T-helper 9 cell (primary cell): ENCODE measurements around the gene SCAI.
"Not testable (repeated sequence)": the region's sequence is repeated elsewhere in the genome, so short reads cannot be mapped to it uniquely, and the experiment has no call there.

ENCODE experiments used
- DNase-seq: peaks from one replicate; pipeline ENCODE4 v3.0.0-alpha.2; 2020

The SCAI gene

DNA sequence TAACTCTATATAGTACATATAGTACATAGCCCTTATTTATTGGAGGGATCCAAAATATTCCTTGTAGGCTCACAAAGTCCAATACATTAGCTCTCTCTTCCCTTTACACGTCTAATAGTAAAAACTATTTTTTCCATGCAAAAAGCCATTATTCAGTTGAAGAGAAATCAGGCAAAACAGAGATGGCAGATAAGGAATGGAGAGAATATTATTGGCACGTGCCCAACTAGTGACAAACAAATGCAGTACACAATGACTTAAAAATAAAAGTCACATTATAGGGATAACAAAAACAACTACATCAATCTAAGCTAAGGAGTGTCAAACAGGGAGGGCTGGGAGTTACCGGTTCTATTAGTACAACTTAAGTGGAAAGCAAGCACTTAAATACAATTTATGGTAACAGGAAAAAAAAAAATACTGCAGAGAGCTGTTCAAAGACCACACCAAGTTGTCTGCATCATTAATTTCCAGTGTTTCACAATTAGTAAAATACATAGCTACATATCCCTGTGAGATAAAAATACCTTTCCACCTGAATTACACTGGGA lies 4.1 kb upstream of the SCAI start:
- no peak for DNase-seq

DNA sequence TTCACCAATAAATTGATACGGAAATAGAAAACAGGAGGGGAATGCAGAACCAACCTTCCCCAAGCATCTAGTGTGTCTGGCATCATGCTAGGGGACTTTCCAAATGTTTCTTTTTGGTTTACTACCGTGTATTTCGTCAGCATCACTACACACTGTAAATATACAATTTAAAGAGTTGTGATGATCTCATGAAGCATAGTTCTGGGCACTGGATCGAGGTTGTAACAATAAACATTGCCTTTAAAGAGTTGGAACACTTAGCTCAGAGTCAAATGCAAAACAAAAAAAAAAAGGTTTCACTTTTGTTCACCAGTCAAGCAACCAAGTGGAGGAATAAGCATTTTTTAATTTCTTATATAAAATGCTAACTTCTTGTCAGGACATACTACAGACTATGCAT lies 2.9 kb upstream of the SCAI start:
- no peak for DNase-seq

DNA sequence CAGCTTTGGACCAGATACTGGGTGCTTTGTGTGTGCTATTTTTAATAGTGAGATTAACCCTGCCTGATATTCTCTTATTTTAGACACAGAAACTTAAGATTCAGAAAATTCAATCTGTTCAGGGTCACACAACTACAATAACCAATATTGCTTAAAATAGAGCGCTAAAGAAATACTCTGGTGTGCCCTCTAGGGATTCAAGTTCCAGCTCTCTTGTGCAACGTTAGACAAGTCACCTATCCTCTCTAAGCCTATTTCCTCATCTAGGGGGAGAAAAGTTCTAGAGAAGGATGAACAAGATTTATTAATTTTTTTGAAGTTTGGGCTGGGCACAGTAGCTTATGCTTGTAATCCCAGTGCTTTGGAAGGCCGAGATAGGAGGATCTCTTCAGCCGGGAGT lies 2.1 kb upstream of the SCAI start:
- DNase-seq: no peak

DNA sequence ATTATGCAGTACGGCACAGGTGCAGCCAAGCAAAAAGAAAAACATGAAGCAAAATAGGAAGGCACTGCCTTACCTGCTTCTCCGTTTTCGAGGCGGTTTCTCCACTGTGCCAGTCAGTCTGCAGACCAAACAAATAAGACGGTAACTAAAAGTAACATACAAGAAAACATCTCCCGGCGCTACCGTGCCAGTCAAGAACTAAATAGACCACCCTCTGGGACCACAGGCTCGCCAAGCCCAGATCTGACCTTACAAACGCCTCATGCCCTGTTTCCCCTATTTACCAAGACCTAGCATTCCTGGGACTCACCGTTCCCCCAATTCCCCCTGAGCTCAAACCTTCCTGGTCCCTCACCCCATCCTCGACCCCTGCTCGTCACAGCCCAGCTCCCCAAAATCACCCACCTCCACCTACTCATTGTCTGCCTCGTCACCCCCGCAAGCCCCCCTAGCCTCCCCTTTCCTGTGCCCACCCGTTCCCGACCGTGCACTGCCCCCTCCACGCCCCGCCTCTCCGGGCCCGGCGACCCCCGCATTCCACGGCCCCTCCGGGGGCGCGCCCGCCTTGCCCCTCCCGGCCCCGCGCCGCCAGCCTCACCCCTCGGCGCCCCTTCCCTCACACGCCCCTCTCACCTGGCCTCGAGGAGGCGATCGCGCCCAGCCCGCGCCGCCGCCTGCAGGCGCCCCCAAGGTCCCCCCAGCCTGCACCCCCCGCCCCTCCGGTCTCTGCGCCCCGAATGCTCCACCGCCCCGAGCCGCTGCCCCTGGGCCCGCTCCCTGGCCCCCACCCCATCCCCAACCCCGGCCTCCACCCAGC lies 560 bp downstream of the SCAI start:
- DNase-seq: no peak

DNA sequence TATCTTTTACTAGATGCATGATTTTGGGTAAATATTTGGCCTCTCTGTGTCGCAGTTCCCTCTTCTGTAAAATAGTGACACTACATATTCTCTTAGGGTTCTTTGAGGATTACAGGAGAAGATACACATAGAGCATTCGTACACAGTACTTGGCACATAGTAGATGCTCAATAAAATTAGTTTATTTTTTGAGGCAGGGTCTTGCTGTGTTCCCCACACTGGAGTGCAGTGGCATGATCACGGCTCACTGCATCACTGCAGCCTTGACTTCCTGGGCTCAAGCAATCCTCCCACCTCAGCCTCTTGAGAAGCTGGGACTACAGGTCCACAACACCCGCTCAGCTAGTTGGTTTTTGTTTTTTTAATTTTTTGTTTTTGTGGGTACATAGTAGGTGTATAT lies 1.6 kb downstream of the SCAI start:
- no peak for DNase-seq

DNA sequence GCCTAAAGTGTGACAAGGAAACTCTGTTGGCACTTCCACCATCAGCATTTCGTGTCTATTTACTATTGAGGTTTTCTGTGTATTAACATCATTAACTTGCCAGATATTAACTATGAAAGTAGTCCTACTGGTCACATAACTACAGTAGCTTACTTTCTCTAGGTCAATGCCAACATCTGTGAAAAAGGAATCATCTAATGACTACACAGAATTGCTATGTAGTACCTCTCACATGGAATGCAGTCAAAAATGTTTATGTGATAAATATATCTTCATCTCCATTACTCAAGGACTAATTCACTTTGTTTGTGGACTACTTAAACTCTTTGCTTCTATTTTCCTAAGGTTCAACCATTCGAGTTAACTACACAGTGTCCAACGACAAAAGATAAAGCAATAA lies 2.1 kb downstream of the SCAI start:
- DNase-seq: no peak

DNA sequence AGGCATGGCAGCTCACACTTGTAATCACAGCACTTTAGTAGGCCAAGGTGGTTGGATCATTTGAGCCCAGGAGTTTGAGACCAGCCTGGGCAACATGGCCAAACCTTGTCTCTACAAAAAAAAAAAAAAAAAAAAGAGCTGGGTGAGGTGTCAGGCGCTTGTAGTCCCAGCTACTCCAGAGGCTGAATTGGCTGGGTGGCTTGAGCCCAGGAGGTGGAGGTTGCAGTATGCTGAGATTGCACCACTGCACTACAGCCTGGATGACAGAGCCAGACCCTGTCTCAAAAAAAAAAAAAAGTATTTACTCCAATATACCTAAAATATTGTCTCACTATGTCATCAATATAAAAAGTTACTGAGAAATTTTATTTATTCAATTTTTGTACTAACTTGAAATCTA lies 2.8 kb downstream of the SCAI start:
- DNase-seq: no peak

DNA sequence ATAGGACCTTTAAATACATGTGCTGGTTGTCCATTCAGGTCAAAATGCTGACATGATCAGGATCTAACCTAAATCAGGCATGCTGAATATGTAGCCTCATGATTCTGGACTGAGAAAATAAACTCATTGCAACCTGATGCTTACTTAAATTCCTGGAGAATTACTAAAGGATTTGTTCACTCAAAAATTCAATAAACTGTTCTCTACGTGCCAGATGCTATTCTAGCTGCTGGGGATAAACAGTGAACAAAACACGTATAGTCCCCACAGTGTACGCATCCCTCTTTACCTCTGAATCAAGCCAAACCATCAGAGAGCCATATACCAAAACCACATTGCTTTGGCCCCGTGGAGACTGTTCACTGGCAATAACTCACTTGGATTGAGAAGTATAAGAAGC lies 6.1 kb downstream of the SCAI start:
- no peak for DNase-seq

DNA sequence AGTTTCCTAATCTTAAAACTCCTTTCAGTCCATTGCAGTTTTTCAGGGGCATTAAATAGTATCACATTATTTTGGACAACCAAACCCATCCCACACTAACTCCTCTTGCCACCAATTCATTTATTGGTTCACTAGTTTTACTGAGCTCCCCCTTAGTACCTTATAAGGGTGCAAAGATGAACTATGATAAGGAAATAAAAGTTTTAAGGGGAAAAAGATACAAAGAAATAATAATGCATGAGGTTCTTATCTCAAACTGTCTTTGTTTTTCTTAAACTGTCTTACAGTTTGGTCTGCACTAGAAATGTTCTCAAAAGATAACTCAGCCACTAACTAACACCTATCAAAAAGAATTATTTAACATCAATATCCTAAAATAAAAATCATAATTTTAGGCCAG lies 8.4 kb downstream of the SCAI start:
- no peak for DNase-seq

DNA sequence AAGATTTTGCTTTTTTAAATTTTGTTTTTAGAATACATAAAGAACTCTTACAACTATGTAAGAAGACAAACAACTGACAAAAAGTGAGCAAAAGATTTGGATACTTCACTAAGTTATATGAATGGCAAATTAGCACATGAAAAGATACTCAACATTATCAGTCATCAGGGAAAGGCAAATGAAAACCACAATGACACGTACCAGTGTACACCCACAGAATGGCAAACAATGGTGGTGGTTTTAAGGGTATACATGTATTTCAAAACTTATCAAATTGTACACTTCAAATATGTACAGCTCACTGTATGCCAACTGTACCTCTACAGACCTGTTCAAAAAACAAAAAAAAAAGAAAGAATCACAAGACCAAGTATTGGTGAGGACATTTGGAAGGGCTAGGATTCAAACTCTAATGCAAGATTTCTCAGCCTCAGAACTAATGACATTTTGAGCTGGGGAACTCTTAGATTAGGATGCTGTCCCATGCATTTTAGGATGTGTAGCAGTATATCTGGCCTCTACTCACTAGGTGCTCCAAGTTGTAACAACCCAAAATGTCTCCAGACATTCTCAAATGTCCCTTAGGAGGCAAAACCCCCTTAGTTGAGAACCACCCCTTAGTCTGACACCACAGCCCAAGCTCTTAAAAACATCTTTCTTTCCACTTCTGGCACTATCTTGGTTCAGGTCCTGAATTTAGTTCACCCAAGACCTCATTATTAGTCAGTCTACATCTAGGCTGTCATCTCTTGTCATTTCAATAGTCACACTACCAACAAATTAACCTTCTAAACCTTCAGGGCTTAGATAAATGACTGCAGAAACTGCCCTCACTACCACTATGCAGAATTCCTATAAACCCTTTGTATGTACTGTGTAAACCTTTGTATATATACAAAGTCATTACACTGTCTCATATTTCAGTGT lies 9.7 kb downstream of the SCAI start:
- DNase-seq: no peak

DNA sequence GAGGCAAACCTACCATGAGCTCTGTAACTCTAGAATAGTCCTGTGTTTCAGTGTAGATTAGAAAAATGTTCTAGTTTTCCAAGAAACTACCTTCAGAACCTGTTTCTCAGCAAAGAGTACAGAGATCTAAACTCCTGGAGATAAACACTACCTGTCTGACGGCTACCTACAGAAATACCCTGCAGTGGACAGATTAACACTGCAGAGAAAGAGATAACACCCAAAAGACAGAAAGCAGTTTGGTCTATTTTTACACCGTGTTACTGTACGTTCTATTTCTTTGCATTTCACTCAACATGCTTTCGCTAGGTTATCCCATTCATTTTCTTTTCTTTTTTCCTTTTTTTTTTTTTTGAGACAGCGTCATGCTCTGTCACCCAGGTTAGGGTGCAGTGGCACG lies 11.6 kb downstream of the SCAI start:
- no peak for DNase-seq

DNA sequence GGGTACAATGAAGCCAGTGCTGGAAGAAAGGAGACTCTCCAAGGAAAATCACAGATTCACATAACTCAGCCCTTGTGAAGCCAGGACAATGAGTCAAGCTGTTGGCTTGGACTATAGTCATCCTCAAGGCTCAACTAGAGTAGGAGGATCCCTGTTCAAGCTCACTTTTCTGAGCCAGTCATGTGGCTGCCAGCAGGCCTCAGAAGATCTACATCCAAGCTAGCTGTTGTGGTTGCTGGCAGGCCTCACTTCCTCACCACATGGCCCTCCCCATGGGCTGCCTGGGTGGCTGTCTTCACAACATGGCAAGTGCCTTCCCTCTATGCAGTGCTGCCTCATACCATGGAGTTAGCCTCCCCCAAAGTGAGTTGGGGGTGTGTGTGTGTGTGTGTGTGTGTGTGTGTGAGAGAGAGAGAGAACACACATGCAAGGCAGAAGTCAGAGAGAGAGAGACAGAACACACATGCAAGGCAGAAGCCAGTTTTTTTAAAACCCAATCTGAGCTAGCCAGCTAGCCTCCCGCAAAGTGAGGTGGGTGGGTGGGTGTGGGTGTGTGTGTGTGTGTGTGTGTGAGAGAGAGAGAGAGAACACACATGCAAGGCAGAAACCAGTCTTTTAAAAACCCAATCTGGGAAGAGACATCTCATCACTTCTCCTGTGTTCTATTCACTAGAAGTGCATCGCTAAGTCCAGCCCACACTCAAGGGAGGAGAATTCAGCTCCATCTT lies 17.1 kb downstream of the SCAI start:
- DNase-seq: peak; percentile 69

DNA sequence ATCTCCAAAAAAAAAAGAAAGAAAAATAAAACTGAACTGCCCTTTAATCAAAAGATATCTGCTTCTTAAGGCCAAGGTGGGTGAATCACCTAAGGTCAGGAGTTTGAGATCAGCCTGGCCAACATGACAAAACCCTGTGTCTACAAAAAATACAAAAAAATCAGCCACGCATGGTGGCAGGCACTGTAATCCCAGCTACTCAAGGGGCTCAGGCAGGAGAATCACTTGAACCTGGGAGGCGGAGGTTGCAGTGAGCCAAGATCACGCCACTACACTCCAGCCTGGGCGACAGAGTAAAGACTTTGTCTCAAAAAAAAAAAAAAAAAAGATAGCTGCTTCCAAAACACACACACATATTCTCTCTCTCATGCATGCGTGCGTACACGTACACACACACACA lies 17.8 kb downstream of the SCAI start:
- DNase-seq: no peak

DNA sequence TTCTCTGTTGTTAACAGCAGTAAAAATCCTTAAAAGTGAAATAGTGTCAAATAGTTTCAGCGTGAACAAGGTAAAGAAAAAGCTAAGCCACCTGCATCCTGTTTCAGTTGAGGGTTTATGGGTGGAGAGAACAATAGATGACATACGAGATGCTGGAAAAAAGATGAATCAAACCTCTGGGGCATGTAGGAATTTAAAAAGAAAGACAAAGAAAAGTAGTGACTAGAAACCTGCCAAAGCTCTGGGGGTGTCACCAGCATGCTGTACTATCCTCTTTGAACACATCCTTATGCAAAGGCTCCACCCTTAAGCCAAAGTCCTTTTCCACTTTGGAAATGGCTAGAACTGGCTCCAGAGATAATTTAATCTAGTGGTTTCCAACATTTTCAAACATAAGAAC lies 22.2 kb downstream of the SCAI start:
- no peak for DNase-seq

DNA sequence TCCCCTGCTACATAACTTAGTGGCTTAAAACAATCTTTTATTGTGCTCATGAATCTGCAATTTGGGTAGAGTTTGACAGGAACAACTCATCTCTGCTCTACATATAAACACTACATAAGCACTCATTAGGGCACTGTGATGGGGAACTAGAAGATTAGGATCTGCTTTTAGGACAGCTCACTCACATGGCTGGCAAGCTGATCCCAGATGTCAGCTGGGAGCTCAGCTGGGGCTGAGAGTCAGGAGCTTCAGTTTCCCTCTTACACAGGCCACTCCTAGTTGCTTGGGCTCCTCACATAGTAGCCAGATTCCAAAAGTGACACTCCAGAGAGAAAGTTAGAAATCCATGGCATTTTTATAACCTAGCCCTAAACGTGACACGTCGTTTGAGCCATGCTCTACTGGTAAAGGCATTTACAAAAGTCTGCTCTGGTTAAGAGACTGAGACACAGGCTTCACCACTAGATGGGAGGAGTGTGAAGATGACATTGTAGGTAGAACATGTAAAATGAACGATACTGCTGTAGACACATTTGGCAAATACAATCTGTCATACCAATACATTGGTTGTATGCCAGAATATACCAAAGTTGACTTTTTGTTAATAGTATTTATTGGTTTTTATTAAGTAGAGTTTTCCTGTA lies 23.6 kb downstream of the SCAI start:
- DNase-seq: no peak

DNA sequence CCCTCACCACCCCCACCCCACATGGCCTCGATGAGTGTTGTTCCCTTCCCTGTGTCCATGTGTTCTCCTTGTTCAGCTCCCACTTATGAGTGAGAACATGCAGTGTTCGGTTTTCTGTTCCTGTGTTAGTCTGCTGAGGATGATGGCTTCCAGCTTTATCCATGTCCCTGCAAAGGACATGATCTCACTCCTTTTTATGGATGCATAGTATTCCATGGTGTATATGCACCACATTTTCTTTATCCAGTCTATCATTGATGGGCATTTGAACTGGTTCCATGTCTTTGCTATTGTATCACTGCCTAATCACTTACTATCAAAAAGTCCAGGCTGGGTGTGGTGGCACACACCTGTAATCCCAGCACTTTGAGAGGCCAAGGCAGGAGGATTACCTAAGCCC lies 24.6 kb downstream of the SCAI start:
- DNase-seq: not testable (repeated sequence)

DNA sequence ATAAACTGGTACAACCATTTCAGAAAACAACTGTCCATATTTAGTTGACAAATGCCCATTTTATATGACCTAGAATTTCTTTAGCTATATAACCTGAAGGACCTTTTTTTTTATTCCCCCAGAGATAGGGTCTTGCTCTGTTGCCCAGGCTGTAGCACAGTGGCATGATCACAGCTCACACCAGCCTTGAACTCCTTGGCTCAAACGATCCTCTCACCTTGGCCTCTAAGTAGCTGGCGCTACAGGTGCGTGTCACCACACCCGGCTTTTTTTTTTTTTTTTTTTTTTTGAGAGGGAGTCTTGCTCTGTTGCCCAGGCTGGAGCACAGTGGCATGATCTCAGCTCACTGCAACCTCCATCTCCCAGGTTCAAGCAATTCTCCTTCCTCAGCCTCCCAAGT lies 28.8 kb downstream of the SCAI start:
- DNase-seq: not testable (repeated sequence)

DNA sequence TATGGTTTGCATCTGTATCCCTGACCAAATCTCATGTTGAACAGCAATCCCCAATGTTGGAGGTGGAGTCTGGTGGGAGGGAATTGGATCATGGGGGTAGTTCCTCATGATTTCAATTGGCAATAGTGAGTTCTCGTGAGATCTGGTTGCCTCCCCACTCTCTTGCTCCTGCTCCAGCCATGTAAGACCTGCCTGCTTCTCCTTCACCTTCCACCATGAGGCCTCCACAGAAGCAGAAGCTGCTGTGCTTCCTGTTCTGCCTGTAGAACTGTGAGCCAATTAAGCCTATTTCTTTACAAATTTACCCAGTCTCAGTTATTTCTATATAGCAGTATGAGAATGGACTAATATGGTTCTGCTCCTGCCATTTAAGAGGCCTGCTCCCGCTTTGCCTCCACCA lies 32.9 kb downstream of the SCAI start:
- no peak for DNase-seq

DNA sequence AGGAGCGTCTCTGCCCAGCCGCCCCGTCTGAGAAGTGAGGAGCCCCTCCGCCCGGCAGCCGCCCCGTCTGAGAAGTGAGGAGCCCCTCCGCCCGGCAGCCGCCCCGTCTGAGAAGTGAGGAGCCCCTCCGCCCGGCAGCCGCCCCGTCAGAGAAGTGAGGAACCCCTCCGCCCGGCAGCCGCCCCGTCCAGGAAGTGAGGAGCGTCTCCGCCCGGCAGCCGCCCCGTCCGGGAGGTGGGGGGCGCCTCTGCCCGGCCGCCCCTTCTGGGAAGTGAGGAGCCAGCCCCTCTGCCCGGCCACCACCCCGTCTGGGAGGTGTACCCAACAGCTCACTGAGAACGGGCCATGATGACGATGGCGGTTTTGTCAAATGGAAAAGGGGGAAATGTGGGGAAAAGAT lies 34.8 kb downstream of the SCAI start:
- not testable (repeated sequence) for DNase-seq

DNA sequence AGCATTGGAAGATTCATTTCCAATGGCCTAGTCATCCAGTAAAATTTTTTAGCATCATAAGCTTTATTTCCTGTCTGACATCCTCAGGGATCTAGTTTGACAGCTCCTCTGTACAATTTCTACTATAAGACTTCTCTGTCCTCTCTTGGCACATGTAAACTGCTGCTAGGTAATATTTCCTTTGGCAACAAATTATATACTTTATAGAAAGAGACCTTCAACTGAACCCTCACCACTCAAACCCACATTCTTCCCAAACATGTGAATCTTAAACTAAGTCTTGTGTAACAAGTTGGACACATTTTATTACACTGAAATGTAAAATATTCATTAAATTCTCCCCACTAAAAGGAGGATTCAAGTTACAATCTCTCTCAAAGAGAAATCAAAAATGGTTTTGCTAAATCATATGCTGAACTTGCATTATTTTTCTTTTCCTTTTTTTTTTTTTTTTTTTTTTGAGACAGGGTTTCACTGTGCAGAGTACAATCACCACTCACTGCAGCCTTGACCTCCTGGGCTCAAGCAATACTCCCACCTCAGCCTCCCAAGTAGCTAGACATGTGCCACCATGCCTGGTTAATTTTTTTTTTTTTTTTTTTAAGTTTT lies 36.9 kb downstream of the SCAI start:
- DNase-seq: no peak

DNA sequence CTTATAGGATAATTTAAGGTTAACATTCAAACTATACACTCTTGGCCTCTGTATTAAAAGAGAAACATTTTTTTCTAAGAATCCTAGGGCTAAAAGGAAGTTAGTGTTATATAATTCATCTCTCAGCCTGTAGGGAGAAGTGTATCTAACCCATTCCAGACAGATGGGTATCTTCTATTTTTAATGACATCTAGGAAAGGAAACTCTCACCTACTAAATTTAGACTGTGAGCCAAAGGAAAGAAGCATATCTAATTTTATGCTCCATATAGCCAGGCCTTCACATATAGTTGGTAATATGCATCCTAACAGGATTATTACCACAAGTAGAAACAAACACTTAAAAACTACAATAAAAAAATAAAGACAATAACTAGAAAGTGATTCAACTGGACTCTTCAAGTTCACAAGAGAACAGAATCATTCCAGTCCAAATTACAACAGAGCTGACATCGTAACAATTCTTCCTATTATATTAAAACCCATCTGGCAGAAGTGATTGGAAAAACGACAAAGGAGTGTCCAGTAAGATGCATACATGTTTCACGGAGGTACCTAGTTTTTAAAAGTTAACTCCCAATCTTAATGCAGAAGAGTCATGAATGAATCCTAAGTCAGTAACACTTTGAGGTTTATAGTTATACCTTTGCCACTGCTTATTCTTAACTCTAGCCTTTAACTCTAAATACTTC lies 39.4 kb downstream of the SCAI start:
- DNase-seq: no peak

DNA sequence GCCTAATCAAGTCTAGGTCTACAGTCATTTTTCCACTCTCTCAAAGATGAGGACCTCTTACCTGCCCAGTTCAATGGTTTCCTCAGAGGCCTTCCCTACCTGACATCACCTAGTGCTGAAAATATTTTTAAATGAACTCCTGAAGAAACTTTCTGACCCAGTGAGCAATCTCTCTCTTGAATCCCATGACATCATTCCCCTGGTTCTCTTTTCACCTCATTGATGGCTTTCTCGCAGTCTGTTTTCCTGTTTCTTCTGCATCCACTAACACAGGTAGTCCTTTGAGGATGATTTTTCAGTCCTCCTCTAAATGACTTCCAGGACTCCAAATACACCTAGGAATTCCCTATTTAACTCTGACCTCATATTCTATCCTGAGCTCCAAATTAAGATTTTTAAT lies 40.3 kb downstream of the SCAI start:
- no peak for DNase-seq
